ENCODE results near the gene MCU.

DNA sequence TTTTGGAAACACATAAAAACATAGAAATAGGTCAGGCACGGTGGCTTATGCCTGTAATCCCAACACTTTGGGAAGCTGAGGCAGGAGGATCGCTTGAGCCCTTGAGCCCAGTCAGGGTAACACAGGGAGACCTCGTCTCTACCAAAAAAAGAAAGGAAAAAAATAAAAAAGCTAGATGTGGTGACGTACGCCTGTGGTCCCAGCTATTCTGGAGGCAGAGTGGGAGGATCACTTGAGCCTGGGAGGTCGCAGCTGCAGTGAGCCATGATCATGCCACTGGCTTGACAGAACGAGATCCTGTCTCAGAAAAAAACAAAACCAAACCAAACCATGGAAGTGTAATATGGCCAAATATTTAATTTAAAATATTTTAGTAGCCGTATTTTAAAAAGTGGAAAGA lies 55.6 kb downstream of the MCU start:
- TF ChIP-seq ZNF274 (IDR thresholded peaks at IDR 0.05; ENCODE audit: low read depth, low read length) (no peak), EZH2 (IDR thresholded peaks at IDR 0.05) (no peak), POLR2A (IDR thresholded peaks at IDR 0.05; ENCODE audit: borderline replicate concordance, extremely low read depth, insufficient read depth, insufficient read length) (no peak), JUND (IDR thresholded peaks at IDR 0.05) (no peak), ZBTB33 (IDR thresholded peaks at IDR 0.05; ENCODE audit: extremely low read depth, insufficient replicate concordance, low read length) (no peak), SIN3A (IDR thresholded peaks at IDR 0.05; ENCODE audit: low read depth) (no peak), POLR2AphosphoS5 (IDR thresholded peaks at IDR 0.05; ENCODE audit: low read depth, low read length) (no peak), YY1 (IDR thresholded peaks at IDR 0.05; ENCODE audit: extremely low read depth, insufficient replicate concordance, low read depth, low read length) (no peak)
- TF ChIP-seq, protein P1, sequence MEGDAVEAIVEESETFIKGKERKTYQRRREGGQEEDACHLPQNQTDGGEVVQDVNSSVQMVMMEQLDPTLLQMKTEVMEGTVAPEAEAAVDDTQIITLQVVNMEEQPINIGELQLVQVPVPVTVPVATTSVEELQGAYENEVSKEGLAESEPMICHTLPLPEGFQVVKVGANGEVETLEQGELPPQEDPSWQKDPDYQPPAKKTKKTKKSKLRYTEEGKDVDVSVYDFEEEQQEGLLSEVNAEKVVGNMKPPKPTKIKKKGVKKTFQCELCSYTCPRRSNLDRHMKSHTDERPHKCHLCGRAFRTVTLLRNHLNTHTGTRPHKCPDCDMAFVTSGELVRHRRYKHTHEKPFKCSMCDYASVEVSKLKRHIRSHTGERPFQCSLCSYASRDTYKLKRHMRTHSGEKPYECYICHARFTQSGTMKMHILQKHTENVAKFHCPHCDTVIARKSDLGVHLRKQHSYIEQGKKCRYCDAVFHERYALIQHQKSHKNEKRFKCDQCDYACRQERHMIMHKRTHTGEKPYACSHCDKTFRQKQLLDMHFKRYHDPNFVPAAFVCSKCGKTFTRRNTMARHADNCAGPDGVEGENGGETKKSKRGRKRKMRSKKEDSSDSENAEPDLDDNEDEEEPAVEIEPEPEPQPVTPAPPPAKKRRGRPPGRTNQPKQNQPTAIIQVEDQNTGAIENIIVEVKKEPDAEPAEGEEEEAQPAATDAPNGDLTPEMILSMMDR (IDR thresholded peaks at IDR 0.05 in 2 of 3, conservative IDR thresholded peaks at IDR 0.05 in 1 of 3; ENCODE audit: borderline replicate concordance in 1 of 3, insufficient read depth in 1 of 3, low read depth in 2 of 3, low read length in 2 of 3), result no peak
- TF ChIP-seq, protein P2, sequence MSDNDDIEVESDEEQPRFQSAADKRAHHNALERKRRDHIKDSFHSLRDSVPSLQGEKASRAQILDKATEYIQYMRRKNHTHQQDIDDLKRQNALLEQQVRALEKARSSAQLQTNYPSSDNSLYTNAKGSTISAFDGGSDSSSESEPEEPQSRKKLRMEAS (IDR thresholded peaks at IDR 0.05), result no peak

Data from HCT116 (cell line).